HG03095 (cell line): ENCODE results near the gene SCO2.

Source experiments
- ATAC-seq: cut with Tn5 transposase; IDR thresholded peaks from one replicate; pipeline ENCODE4 v1.9.1; 2021; ENCODE audit warnings: moderate library complexity; ENCODE audit not compliant: unreplicated experiment

The SCO2 gene

DNA sequence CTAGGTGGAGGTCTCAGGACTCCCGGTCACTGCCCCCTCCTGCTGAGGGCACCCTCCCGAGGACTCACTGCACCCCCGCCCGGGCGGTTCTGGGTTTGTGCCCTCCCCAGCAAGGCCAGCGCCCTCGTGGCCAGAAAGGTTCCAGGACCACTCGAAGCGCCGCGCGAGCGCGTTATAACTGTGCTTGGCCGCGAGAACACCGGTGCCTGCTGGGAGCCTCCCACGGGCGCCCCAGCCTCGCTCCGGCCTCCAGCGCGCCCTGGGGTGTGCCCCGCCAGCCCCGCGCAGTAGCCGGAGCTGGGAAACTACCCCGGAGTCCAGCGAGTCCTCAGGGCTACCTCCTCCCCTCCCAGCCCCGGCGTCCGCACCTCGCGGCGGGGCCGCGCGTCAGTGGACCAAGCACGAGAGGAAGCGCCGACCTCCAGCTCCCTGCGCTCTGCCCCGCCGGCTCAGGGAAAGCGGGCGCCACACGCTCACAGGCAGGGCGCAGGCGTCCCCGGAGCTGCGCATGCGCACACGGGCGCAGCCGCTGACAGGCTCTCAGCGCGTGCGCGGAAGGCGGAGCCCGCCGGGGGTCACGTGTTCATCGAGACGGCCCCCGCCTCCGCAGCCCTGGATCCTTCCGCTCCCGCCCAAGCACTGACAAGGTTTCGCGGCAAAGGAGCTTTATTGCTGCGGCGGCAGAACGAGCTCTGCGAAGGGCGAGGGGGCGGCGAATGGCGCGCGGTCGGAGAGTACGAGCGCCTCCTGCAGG, at the start of gene SCO2:
TSS of gene SCO2 (minus strand) at position 495 of the 754 bp plus-strand sequence. CDS start 1,187 bp downstream, outside the sequence.
- peak; percentile 27 for ATAC-seq

- no peak for ATAC-seq
Measured at GRCh38 chr22:50574383-50574755, 49.0 kb upstream of the SCO2 start.

DNA sequence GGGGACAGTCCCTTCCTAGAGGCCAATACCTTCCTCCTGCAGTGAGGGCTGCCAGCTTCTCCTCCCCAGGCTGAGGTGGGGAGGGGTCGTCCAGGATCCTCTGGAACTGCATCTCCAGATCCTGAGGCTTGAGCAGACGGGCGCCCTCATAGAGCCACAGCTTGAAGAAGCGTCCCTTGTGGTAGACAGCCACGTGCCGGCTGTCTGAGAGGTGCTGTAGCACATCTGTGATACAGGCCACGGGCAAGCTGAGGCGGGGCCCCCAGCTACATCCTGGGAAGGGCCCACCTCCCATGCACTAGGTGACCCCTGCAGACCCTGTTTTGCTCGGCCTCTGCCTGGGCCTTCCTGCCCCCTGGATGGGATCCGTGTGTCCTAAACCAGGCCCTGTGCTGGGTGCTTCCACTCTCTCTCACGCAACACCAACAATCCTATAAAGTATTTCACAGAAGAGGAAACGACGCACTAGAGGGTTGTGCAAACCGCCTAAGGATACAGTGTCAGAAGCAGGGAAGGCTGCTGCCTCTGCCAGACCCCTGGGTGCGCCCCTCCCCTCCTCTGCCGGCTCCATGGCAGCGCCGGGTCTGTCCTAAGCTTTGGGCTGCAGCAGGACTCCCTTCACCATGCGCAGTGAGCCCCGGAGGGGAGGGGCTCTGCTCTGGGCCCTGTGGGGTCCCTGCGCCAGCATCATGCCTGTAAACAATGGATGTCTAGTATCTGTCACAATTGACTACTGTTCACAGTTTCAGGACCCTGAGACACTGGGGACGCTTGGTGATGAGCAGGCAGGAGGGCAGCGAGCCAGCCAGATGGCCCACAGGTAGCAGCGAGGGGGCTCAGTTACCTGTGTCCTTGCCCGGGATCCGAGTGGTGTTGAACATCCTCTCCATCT, 48.3 kb upstream of the SCO2 start:
- ATAC-seq: no peak

- ATAC-seq: no peak
Measured at GRCh38 chr22:50572965-50573364, 47.6 kb upstream of the SCO2 start.

- no peak for ATAC-seq
Measured at GRCh38 chr22:50571264-50572175, 46.1 kb upstream of the SCO2 start.

DNA sequence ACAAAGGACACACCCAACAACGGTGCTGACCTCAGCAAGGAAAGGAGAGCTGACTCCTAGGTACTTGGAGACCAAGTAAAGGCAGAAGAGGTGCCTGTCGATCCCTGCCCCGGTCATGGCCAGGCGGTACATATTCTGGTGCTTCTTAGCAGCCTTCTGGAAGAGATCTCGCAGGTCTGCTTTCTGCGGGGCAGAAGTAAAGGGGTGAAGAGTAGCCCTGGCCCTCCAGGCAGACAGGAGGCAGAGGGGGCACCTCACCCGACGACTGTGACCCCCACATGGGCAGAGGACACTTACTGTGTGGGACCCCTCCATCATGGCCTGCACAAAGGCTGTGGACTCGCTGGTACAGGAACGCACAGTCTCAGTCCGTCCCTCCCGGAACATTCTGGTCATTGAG, 45.5 kb upstream of the SCO2 start:
- ATAC-seq: no peak

- no peak for ATAC-seq
Measured at GRCh38 chr22:50569896-50570535, 44.6 kb upstream of the SCO2 start.

DNA sequence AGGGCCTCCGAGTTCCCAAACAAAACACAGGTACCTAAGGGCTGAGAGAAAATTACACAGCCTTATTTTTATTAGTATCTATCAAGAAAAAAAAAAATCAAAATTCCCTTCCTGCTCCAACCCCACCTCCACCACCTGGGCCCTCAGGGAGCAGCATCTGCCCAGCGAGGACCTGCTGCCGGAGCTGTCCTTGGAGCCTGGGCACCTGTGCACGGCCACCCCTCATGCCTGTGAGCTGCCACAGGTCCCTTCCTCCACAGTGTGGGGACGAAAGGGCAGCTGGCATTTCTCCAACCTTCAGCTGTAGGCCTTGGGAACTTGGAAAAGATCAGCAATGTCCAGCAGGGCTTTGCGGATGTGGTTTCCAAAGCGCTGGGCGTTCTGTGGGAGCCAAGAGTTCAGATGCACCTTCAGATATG, 43.7 kb upstream of the SCO2 start:
- ATAC-seq: no peak

DNA sequence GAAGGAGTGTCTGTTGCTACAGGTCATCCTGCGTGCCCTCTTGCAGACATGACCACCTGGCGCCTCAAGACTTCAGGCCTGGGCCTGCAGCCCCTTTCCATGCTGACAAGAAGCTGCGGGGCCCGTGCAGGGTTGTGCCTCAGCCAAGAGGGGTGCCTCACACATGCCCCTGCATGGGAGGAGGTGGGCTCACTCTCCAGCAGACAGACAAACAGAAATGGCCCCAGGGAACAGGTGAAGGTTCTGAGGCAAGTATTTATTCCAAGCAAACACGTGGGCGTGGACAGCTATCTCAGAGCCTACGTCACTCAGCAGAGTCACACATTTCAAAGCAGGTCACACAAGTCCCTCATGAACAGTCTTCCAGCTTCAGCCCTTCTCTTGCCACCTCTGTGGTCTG, 43.2 kb upstream of the SCO2 start:
- ATAC-seq: no peak

DNA sequence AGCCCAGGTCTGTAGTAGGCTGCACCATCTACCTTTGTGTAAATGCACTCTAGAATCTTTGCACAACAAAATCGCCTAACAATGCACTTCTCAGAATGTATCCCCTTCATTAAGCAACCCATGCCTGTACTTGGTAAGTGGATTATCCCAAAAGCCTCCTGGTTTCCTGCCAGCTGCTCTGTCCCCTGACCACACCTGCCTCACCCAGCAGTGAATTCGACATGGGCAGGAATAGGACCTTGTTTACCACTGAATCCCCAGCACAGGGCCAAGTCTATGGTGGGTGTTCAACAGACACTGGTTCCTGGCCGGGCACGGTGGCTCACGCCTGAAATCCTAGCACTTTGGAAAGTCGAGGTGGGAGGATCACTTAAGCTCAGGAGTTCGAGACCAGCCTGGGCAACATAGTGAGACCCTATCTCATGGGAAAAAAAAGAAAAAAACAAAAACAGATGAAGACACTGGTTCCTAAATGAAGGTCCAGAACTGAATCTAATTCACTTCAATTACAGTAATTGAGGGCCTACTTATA, 42.4 kb upstream of the SCO2 start:
- no peak for ATAC-seq

DNA sequence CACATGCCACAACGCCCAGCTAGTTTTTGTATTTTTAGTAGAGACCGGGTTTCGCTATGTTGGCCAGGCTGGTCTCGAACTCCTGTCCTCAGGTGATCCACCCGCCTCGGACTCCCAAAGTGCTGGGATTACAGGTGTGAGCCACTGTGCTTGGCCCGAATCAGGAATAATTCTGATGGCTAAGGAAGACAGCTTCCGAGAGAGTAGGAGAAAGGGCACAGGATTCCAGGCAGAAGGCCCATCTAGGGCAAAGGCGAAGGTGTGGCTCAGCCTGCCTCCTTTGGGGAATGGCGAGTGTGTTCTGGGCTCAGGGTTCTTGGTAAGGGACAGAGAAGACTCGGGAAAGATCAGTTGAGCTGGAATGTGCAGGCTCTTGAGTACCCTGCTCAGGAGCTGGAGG, 38.9 kb upstream of the SCO2 start:
- ATAC-seq: no peak

GRCh38 chr22:50563413-50564160, 38.2 kb upstream of the SCO2 start:
- no peak for ATAC-seq

- peak; percentile 92 for ATAC-seq
Measured at GRCh38 chr22:50562523-50563412, 37.4 kb upstream of the SCO2 start, which contains the start of gene SYCE3. TSS of gene SYCE3 (minus strand) at chr22:50562919. CDS start at chr22:50556405, 6,514 bp downstream.

GRCh38 chr22:50561401-50562358, 36.3 kb upstream of the SCO2 start:
- ATAC-seq: no peak

GRCh38 chr22:50560034-50560433, 34.6 kb upstream of the SCO2 start:
- no peak for ATAC-seq

- no peak for ATAC-seq
Measured at GRCh38 chr22:50556703-50557102, 31.3 kb upstream of the SCO2 start.

DNA sequence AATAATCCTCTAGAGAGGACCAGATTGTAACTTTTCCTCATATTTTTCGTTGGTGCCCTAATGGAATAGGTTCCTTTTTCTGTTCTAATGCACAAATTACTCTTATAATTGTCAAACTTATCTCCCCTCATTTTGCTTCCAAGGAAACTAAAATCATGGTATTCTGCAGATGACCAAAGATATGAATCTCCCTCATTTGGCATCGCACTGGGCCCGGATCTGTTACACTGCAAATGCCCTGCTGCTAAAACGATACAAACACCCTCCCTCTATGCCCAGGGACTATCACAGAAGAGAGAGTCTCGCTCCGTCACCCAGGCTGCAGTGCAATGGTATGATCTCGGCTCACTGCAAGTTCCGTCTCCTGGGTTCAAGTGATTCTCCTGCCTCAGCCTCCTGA, 27.9 kb upstream of the SCO2 start:
- ATAC-seq: no peak
